Ovary (tissue), 9 donors: ENCODE measurements around the gene BATF. TPM values are rescaled to one million over a fixed set of nuclear protein-coding genes. Genes with fewer than 3 reads are reported as not detected.

ENCODE experiments used
- DNase-seq, 5 donors: peaks; one replicate each; pipeline ENCODE4 v3.0.0-alpha.2; 2019 to 2020
- H3K27ac ChIP-seq, 2 donors: fragments of 200-600 bp; one replicate each; pipeline versions ENCODE4 v1.5.1 to v1.8.0; 2019 to 2022
- H3K27me3 ChIP-seq: fragments of 200-600 bp; one replicate; pipeline ENCODE4 v1.8.0; 2022
- H3K36me3 ChIP-seq: fragments of 200-600 bp; sonication (generic); one replicate; pipeline ENCODE4 v1.5.1; 2019
- H3K4me1 ChIP-seq: one replicate; pipeline ENCODE4 v1.8.1; 2013; ENCODE audit warnings: mild to moderate bottlenecking, moderate library complexity; ENCODE audit not compliant: insufficient read depth
- H3K4me3 ChIP-seq: fragments of 200-600 bp; sonication (generic); one replicate; pipeline ENCODE4 v1.5.1; 2017
- H3K9me3 ChIP-seq, 2 donors: fragments of 200-600 bp in 1 of 2; sonication (generic) in 1 of 2; one replicate each; pipeline versions ENCODE4 v1.5.1 to v1.8.1; 2013 to 2019; ENCODE audit warnings: mild to moderate bottlenecking in 1 of 2, moderate library complexity in 1 of 2
- CTCF ChIP-seq, 3 donors: fragments of 450-650 bp in 2 of 3; fragments of 200-600 bp in 1 of 3; IDR thresholded peaks; one replicate each; pipeline versions ENCODE4 v1.5.1 to v1.8.0; 2016 to 2022; ENCODE audit warnings: antibody characterized with exemption in 3 of 3, mild to moderate bottlenecking in 1 of 3
- EP300 ChIP-seq: sonication (generic); formaldehyde crosslinking; IDR thresholded peaks from one replicate; pipeline ENCODE4 v1.6.1; 2017; ENCODE audit warnings: antibody characterized with exemption
- POLR2A ChIP-seq: fragments of 450-650 bp; IDR thresholded peaks from one replicate; pipeline ENCODE4 v1.6.1; 2017; ENCODE audit warnings: antibody characterized with exemption, mild to moderate bottlenecking, moderate library complexity
- WGBS, 3 donors: extraction: QIAGEN DNeasy Blood & Tissue Kit in 1 of 3; methylation state at CpG; one replicate each; pipeline versions ENCODE4 v1.1.5 to v1.1.7; 2013 to 2017; 5-methylcytosine and 5-hydroxymethylcytosine counted together
- intact Hi-C, 4 donors: fragments of 100-400 bp; cut with DNase I; formaldehyde crosslinking; loops; one replicate each; pipeline versions ENCODE4 v1.11.0 to v1.15.1; 2022 to 2023
- polyA plus RNA-seq, 2 donors: library from polyadenylated mRNA; stranded (reverse); fragments of 200-250 nt in 1 of 2; fragments of 350-450 nt in 1 of 2; fragmentation: Illumina TruSeq in 1 of 2; extraction: RNeasy Lipid Tissue Mini Kit (QIAGEN cat#74804) in 1 of 2; gene quantifications; one replicate each; pipeline ENCODE4 v1.2.3, GENCODE V29; 2013 to 2014
- total RNA-seq, 7 donors: library from RNA; depleted of rRNA in 2 of 7; stranded (reverse); fragments of >200 nt in 2 of 7; fragmentation: NEBNext Ultra II Directional in 3 of 7; extraction: Animal tissue kit (Norgen Biotek cat#: 25700) in 3 of 7; gene quantifications; one replicate each; pipeline versions ENCODE4 v1.1.0 to v1.2.4, GENCODE V29; 2016 to 2023
- donor health status: DM: no; HTN: no; CAD: no; lungs with moderate emphysema.
- donor health status: DM: no; HTN: no; CAD: no.
- donor health status: Bipolar disorder and iron deficiency.
- donor health status: DM: yes; HTN: yes; CAD: no.
- donor health status: DM: no; HTN: no; CAD: no.
- donor health status: DM: yes; HTN: yes; CAD: no.

Gene BATF
- total and polyA plus RNA-seq, 9 donors = 0.45 to 1.7 (median 0.69) TPM

GRCh38 chr14:75537071-75537470, 14.8 kb downstream of the BATF start:
- Histone ChIP-seq H3K4me3 (no peak overlapping the region), H3K27ac (no peak overlapping the region), H3K36me3 (no peaks in the 10 kb centered on the region), H3K27me3 (no peaks in the 10 kb centered on the region), H3K9me3 (no peaks in the 10 kb centered on the region), H3K4me1 (no peaks in the 10 kb centered on the region)
- 60 to 66% (median 61%) methylated on average over 4 of the region's 4 CpGs for WGBS, 3 donors
- intact Hi-C loops = no loop called here
- no peak for TF ChIP-seq POLR2A
- TF ChIP-seq EP300 = no peak
- TF ChIP-seq CTCF (IDR thresholded peaks at IDR 0.05) = no peak
- DNase-seq = no peak

DNA sequence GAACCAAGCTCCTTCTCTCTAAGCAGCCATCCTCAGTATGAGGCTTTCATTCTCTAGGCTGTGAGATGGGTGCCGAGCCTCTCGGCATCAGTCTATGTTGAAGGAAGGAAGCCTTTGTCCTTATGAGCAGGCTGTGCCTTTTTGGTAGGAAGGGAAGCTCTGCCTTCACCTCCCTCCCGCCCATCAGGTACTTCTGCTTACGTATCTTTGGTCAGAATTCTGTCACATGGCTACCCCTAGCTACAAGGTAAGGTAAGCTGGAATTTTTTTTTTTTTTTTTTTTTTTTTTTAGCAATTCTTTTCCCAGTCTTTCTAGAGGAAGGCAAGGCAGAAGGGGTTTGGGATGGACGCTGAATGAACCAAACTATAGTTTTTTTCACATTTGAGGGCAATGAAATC, 16.9 kb downstream of the BATF start:
- no peak for DNase-seq
- no peak for TF ChIP-seq POLR2A
- TF ChIP-seq CTCF (IDR thresholded peaks at IDR 0.05) = no peak
- TF ChIP-seq EP300 = no peak

DNA sequence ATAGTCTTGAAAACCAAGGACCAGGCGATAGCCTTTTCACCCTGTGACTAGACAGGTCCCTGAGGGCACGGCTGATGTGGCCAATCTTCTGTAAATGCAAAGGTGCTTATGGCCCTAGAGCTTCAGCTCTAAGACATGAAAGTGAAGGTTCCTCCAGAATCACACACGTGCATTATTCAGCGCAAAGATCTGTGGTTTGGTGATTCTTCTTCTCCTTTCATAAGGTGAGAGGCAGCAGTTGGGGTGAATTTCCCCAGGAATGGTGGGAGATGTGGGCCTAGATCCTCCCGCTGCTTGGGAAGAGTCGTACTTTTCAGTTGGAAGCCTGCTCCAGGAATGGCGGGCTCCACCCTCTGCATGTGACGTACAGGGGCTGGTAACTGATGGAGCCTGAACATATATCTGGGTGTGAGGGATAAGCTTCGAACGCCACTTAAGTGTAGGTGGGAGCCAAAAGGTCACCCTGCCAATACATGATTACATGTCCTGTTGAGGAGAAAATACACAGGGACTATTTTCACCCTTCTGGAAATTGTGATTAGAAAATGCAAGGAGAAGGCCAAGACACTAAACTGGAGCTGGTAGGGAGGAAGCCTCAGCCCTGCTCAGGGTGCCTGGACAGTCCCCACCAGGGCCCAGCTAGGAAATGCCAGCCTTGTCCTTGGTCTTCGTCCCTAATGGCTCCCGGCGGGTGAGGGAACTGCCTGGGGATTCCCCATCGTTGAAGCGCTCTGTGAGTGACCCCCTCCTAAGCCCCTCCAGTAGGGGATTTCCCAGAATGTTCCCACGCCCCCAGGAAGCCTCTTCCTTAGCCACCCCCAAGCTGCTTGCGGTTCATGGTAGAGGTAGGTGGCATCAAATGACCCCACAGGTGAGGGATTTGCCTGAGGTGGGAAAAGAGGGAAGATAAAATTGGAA, 17.6 kb downstream of the BATF start:
- no peak overlapping the region for H3K4me3 ChIP-seq
- no peaks in the 10 kb centered on the region for H3K9me3 ChIP-seq
- no peak for DNase-seq
- H3K36me3 ChIP-seq = no peaks in the 10 kb centered on the region
- intact Hi-C loops = no loop called here
- no peak for TF ChIP-seq POLR2A
- TF ChIP-seq CTCF (IDR thresholded peaks at IDR 0.05) = no peak
- no peak for TF ChIP-seq EP300
- H3K27me3 ChIP-seq = no peaks in the 10 kb centered on the region
- H3K27ac ChIP-seq = no peak overlapping the region
- H3K4me1 ChIP-seq = no peaks in the 10 kb centered on the region
- 78 to 82% (median 79%) methylated on average over 17 of the region's 17 CpGs for WGBS, 3 donors

More for the DNA sequence above, 16.9 kb downstream of the BATF start:
- WGBS, 3 donors = 94 to 95% (median 95%) methylated on average over 5 of the region's 5 CpGs
- H3K4me1 ChIP-seq = no peaks in the 10 kb centered on the region
- H3K27me3 ChIP-seq = no peaks in the 10 kb centered on the region
- no peak overlapping the region for H3K27ac ChIP-seq
- no peaks in the 10 kb centered on the region for H3K36me3 ChIP-seq
- intact Hi-C loops = no loop called here
- no peak overlapping the region for H3K4me3 ChIP-seq
- no peaks in the 10 kb centered on the region for H3K9me3 ChIP-seq

DNA sequence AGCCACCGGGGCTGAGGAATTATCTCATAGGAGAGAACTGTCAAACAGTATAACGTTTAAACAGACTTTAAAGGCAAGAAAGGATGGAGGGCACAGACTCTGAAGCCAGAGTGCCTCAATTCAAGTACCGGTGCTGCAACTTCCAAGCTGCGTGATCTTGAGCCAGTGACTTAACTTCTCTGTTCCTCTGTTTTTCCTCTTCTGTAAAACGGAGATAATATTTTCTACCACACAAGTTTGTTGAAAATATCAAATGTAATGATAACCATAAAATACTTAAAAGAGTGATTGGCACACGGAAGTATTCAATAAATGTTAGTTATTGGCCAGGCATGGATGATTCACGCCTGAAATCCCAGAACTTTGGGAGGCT, 18.2 kb downstream of the BATF start:
- Histone ChIP-seq H3K27me3 (no peaks in the 10 kb centered on the region), H3K4me3 (no peak overlapping the region), H3K9me3 (no peaks in the 10 kb centered on the region), H3K27ac (no peak overlapping the region), H3K36me3 (no peaks in the 10 kb centered on the region), H3K4me1 (no peaks in the 10 kb centered on the region)
- 74 to 80% (median 76%) methylated on average over 7 of the region's 7 CpGs for WGBS, 3 donors
- intact Hi-C loops = no loop called here
- TF ChIP-seq EP300 = no peak
- TF ChIP-seq CTCF (IDR thresholded peaks at IDR 0.05) = no peak
- no peak for TF ChIP-seq POLR2A
- DNase-seq = no peak
